IPS-18c (cell line): ENCODE data around the gene CHRM4.
"Not testable (repeated sequence)": the region's sequence is repeated elsewhere in the genome, so short reads cannot be mapped to it uniquely, and the experiment has no call there.

ENCODE experiments used
- H3K4me3 ChIP-seq: 2 replicates; pipeline ENCODE4 v1.7.0; 2013; ENCODE audit warnings: low read depth, mild to moderate bottlenecking, low read length, moderate library complexity; ENCODE audit not compliant: insufficient read depth
- H3K9me3 ChIP-seq: one replicate; pipeline ENCODE4 v1.6.1; 2013; ENCODE audit warnings: mild to moderate bottlenecking, low read length, moderate library complexity; ENCODE audit not compliant: control insufficient read depth, insufficient read depth

The CHRM4 gene

GRCh38 chr11:46386674-46387073 is 4.9 kb downstream of the CHRM4 start:
- Histone ChIP-seq H3K4me3 (no peak overlapping the region), H3K9me3 (peaks cover 2% of the 10 kb centered on the region)

- Histone ChIP-seq H3K4me3 (no peak overlapping the region), H3K9me3 (peaks cover 2% of the 10 kb centered on the region)
Observed at GRCh38 chr11:46386005-46386578, 5.5 kb downstream of the CHRM4 start.

- H3K4me3 ChIP-seq = no peak overlapping the region
- peaks cover 2% of the 10 kb centered on the region for H3K9me3 ChIP-seq
Observed at GRCh38 chr11:46385169-46386004, 6.2 kb downstream of the CHRM4 start.

GRCh38 chr11:46383974-46384701 is 7.4 kb downstream of the CHRM4 start:
- no peak overlapping the region for H3K4me3 ChIP-seq
- peaks cover 2% of the 10 kb centered on the region for H3K9me3 ChIP-seq

GRCh38 chr11:46383404-46383758 is 8.2 kb downstream of the CHRM4 start:
- Histone ChIP-seq H3K9me3 (peaks cover 2% of the 10 kb centered on the region), H3K4me3 (no peak overlapping the region)

GRCh38 chr11:46382646-46383403 is 8.8 kb downstream of the CHRM4 start:
- Histone ChIP-seq H3K9me3 (peaks cover 2% of the 10 kb centered on the region), H3K4me3 (peak overlapping the region; percentile 95)

GRCh38 chr11:46381819-46382645 is 9.5 kb downstream of the CHRM4 start:
- Histone ChIP-seq H3K9me3 (peaks cover 2% of the 10 kb centered on the region), H3K4me3 (peak overlapping the region; percentile 95)

- Histone ChIP-seq H3K9me3 (peaks cover 2% of the 10 kb centered on the region), H3K4me3 (peak within 1 kb of the TSS; percentile 95)
Observed at GRCh38 chr11:46381048-46381818, 10.3 kb downstream of the CHRM4 start, which contains the start of gene MDK. Gene MDK (plus strand): TSS chr11:46381669. CDS start chr11:46382058, 389 bp downstream.

- H3K9me3 ChIP-seq = peaks cover 2% of the 10 kb centered on the region
- H3K4me3 ChIP-seq = peak overlapping the region; percentile 84
Observed at GRCh38 chr11:46380340-46381047, 11.1 kb downstream of the CHRM4 start.

- not testable (repeated sequence) for H3K9me3 ChIP-seq
- H3K4me3 ChIP-seq = peak overlapping the region; percentile 34
Observed at GRCh38 chr11:46379482-46380293, 11.9 kb downstream of the CHRM4 start.

- peaks cover 2% of the 10 kb centered on the region for H3K9me3 ChIP-seq
- no peak overlapping the region for H3K4me3 ChIP-seq
Observed at GRCh38 chr11:46378811-46379481, 12.6 kb downstream of the CHRM4 start.

GRCh38 chr11:46378296-46378695 is 13.3 kb downstream of the CHRM4 start:
- H3K9me3 ChIP-seq = peaks cover 2% of the 10 kb centered on the region

GRCh38 chr11:46377831-46378230 is 13.7 kb downstream of the CHRM4 start:
- Histone ChIP-seq H3K9me3 (peaks cover 2% of the 10 kb centered on the region), H3K4me3 (no peak overlapping the region)

More at GRCh38 chr11:46378296-46378695, 13.3 kb downstream of the CHRM4 start:
- H3K4me3 ChIP-seq = no peak overlapping the region

GRCh38 chr11:46377290-46377689 is 14.3 kb downstream of the CHRM4 start:
- H3K4me3 ChIP-seq = no peak overlapping the region
- peaks cover 2% of the 10 kb centered on the region for H3K9me3 ChIP-seq
